NCI-H446 treated with DMSO at 0.1 percent for 48 hours (cell line): ENCODE results near the gene DDAH2.
"Not testable (repeated sequence)": the region's sequence is repeated elsewhere in the genome, so short reads cannot be mapped to it uniquely, and the experiment has no call there.

Experiments used
- DNase-seq: peaks from one replicate; lab custom pipeline; 2025; lab: John Stamatoyannopoulos, UW

Gene DDAH2

DNA sequence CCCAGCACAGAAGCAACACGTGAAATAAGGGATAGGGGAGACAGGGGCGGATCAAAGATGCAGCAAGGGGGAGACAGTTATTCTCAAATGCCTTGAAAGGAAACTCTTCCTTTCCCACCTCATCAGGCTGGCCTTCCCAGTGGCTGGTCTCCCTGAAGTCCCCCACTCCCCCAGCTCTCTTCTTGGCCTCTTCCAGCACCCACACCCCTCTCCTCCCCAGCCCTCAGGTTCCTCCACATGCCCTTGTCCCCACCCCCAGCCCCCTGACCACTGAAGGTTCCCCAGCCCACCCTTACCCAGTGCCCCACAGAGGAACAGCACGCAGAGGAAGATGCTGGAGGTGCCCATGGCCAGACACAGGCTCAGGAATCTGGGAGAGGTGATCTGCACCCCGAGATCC, 15.6 kb downstream of the DDAH2 start:
- DNase-seq: no peak

DNA sequence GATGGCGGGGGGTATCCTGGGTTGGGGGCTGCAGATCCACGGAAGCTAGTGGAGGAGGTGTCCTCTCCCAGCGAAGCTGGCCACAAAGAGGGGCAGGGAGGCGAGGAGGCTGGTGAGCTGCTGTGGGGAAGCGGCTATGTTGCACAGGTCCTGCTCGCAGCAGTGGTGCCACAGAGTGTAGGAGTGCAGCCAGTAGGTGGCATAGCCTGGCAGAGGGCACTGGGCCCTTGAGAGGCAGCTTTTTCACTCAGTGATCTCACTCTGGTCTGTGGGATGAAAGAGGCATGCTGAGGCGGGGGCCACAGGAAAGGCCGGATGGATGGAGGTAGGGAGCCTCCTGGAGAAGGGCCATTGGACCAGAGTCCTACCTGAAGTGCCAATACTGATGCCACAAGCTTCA, 16.8 kb downstream of the DDAH2 start:
- no peak for DNase-seq

DNA sequence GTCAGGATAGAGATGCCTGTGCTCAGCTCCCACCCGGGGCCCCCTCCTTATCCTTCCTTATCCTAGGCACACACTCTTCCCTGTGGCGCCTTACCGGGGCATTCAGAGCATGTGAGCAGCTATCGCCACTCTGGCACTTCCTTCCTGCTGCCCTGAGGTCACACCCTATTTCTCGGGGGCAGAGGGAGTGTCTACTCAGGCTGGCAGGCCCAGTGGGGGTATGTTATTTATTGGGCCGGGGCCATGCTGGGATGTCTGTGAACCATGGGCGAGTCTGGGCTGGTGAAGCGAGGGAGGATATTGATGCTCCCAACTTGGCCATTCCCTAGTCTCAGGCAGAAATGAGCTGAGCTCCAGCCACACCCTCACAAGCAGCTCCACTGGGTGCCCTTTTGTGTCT, 17.9 kb downstream of the DDAH2 start:
- no peak for DNase-seq

GRCh38 chr6:31710523-31711219, 18.4 kb downstream of the DDAH2 start:
- no peak for DNase-seq

DNA sequence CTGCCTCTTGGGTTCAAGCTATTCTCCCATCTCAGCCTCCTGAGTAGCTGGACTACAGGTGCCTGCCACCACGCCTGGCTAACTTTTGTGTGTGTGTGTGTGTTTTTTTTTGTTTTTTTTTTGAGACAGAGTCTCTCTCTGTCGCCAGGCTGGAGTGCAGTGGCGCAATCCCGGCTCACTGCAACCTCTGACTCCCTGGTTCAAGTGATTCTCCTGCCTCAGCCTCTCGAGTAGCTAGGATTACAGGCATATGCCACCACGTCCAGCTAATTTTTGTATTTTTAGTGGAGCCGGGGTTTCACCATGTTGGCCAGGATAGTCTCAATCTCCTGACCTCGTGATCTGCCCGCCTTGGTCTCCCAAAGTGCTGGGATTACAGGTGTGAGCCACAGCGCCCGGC, 19.9 kb downstream of the DDAH2 start:
- not testable (repeated sequence) for DNase-seq

DNA sequence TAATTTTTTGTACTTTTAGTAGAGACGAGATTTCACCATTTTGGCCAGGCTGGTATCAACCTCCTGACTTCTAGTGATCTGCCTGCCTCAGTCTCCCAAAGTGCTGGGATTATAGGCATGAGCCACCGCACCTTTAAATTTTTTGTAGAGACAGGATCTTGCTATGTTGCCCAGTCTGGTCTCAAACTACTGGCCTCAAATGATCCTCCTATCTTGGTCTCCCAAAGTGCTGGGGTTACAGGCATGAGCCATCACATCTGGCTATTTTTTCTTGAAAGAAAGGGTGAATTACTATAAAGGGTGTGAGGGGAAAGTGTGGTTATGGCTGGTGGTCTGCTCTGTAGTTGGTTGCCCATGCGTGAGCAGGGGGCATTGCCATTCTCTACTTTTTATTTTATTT, 20.9 kb downstream of the DDAH2 start:
- no peak for DNase-seq

DNA sequence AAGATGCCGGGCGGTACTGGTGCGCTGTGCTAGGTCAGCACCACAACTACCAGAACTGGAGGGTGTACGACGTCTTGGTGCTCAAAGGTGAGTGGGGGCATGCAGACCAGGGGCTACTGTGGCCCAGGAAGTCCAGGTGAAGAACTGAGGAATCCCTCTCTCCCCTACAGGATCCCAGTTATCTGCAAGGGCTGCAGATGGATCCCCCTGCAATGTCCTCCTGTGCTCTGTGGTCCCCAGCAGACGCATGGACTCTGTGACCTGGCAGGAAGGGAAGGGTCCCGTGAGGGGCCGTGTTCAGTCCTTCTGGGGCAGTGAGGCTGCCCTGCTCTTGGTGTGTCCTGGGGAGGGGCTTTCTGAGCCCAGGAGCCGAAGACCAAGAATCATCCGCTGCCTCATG, 21.4 kb downstream of the DDAH2 start:
- no peak for DNase-seq

DNA sequence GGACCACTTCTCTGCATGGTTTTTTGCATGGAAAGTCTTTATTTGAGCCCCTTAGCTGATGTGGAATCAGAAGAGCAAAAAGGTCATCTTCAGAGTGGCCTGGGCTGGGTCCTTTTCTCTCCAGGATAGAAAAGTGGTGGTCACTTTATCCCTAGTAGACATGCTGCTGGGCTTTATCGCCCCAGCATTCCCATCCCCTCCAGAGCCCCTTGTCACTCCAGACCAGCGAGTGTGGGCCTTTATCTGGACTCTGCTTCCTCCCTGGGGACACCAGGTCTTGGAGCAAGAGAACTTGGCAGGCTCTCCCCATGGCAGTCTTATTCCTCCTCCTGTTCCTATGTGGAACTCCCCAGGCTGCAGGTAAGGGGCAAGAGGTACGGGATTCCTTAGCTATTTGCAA, 22.5 kb downstream of the DDAH2 start, which contains the start of gene LY6G6F:
Gene LY6G6F (plus strand): TSS at position 268 of the 400 bp plus-strand sequence. CDS start 41 bp downstream, at position 309.
- no peak for DNase-seq

DNA sequence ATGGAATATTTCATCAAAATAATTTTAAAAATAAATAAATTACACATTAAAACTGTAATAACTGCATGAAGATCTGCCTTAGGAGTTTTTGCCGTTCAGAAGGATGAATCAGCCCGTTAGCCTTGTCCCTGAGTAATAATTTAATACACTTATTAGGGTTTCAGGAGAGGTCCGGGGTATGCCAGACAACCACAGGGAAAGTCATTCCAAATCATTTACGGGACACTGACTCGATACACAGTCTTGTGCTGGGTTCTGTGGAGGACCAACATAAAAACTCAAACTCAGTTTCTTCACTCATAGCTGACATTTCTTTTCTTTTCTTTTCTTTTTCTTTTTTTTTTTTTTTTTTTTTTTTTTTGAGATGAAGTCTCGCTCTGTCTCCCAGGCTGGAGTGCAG, 23.2 kb downstream of the DDAH2 start:
- DNase-seq: no peak

- DNase-seq: peak; percentile 89
Measured at GRCh38 chr6:31702819-31703716, 26.0 kb downstream of the DDAH2 start, which contains the start of gene ABHD16A. Gene ABHD16A (minus strand): TSS chr6:31703324. CDS start chr6:31703281, 43 bp downstream.

GRCh38 chr6:31702405-31702818, 26.7 kb downstream of the DDAH2 start:
- no peak for DNase-seq

DNA sequence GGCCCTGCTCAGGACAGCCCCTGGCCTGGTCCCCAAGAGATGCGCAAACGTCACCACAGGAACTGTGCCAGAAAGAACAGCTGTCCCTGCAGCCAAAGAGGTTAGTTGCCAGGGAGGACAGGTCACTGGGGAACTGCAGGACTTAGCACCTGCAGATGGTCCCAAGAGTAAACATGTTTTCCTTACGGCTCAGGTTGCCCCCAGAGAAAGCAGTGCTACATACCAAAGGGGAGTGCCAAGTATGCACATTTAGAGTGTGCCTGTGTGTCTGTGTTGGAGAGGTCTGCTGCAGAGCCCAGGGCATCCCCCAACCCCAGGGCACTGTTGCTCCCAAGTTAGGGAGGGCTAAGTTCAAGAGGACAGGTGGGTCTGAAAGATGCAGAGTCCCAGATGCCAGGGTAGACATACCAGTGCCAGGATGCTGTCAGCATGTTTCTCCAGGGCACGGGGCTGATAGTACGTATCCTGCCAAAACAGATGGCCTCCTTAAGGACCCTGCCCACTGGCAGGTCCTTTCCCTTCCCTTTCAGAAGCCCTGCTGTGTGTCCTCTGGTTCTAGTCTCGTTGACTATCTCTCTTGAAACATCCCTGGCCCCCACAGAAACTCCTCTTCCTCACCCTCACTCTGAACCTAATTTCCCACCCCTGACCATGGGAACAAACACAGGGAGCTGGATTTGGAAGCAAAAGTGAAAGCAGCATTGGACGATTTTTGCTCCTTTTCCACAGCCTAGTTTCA, 27.3 kb downstream of the DDAH2 start:
- DNase-seq: no peak

DNA sequence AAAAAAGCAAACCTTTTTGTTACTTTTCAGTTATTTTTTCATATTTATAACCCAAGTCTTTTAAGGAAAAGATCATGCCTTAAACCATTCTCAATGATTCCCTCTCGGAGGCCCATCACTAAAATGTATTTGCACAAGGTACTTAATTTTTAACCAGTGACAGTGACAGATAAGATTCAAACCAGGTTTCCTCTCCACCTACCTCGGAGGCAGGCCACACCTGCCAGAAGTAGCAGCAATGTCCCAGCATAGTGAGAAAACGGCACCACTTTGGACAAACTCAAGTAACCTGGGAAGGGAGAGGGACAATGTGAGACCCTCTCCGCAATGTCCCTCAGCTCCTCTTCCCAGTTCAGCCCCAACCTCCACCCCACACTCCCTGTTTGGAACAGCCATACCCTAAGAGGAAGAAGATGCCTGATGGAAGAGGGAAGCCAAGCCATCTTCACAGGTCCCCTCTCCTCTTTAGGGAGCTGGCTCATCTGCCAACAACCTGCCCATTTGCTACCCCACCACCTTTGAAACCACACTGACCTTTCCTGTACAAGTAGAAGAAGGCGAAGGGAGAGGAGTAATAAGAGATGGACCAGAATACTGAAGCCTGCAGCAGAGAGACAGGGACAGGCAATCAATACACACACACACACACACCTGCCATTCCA, 28.2 kb downstream of the DDAH2 start:
- no peak for DNase-seq

GRCh38 chr6:31697555-31697954, 31.5 kb downstream of the DDAH2 start:
- no peak for DNase-seq

GRCh38 chr6:31693535-31693934, 35.6 kb downstream of the DDAH2 start:
- no peak for DNase-seq

- no peak for DNase-seq
Measured at GRCh38 chr6:31692886-31693285, 36.2 kb downstream of the DDAH2 start.

GRCh38 chr6:31692353-31692752, 36.7 kb downstream of the DDAH2 start:
- no peak for DNase-seq

- no peak for DNase-seq
Measured at GRCh38 chr6:31691564-31692108, 37.5 kb downstream of the DDAH2 start.

DNA sequence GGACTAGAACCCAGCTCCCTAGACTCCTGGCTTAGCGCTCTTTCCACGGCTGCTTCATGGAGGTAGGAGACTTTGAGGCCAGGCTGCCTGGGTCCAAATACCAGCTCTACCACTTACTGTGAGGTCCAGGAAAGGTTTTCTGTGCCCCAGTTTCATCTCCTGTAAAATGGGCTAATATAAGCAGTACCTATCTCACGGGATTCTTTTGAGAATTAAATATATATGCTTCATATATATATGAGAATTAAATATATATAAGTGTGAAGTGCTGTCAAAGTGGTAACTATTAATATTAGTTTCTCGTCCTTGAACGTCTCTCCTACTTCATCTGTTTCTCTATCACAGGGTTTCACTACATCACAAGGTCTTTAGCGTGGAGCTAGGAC, 38.0 kb downstream of the DDAH2 start:
- DNase-seq: no peak

DNA sequence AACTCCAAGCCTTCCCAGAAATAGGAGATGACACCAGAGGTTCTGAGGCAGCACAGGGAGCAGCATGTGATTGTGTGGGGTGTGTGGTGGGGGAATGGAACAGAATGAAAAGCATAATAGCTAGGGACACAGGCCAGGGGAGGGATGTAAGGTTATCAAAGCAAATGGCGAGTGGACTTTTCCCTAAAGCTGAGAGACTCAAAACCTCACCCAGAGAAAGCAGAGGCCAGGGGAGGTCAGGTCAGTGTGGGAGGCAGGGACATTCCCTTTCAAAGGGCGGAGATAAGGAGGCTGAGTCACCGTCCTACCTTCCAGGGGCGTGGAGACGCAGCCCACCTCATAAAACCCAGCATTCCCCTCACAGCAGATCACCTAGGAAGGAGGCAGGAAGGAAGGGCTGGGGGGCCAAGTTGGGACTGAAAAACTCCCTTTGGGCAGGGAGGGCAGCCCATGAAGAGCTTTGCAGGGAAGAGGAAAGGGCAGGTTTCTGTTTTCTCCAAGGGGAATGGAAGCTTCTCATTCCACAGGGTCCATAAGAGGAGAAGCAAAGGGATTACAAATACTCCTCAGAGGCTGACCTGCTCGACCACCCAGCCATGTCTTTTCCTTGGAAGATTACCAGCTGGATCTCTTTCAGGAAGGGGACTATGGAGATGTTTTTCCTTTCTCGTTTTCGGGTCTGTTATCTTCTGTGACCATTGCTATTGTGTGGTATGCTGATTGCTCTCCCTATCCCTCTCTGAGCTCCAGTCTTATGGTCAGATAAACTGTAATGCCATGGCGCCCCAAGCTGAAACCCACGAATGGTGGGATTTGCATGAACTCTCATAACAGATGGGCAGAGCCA, 38.6 kb downstream of the DDAH2 start:
- DNase-seq: no peak
